Astrocyte (in vitro differentiated cells and primary cell): ENCODE measurements around the gene SNCAIP. TPM values are rescaled to one million over a fixed set of nuclear protein-coding genes. Genes with fewer than 3 reads are reported as not detected.

Source experiments
- DNase-seq: peaks from one replicate; pipeline ENCODE4 v3.0.0-alpha.2; 2010; ENCODE audit warnings: low read depth
- FAIRE-seq: peaks from 2 replicates; lab custom pipeline; 2011; peaks lifted over from hg19 to GRCh38; lab: Jason Lieb, UNC
- H2AFZ ChIP-seq: 2 replicates; pipeline ENCODE4 v1.6.0; 2012; ENCODE audit warnings: low read depth, low read length, inconsistent platforms
- H3K27ac ChIP-seq: 2 replicates; pipeline ENCODE4 v1.5.1; 2011; ENCODE audit warnings: low read depth, low read length, inconsistent platforms
- H3K27me3 ChIP-seq: 2 replicates; pipeline ENCODE4 v1.6.0; 2011; ENCODE audit warnings: low read length, inconsistent platforms; ENCODE audit not compliant: insufficient read depth
- H3K36me3 ChIP-seq: 2 replicates; pipeline ENCODE4 v1.5.1; 2011; ENCODE audit warnings: low read length, inconsistent platforms; ENCODE audit not compliant: insufficient read depth
- H3K4me1 ChIP-seq: 2 replicates; pipeline ENCODE4 v1.5.1; 2011; ENCODE audit warnings: low read length, inconsistent platforms; ENCODE audit not compliant: insufficient read depth
- H3K4me2 ChIP-seq: 2 replicates; pipeline ENCODE4 v1.6.0; 2012; ENCODE audit warnings: low read length, inconsistent platforms
- H3K4me3 ChIP-seq: 2 replicates; pipeline ENCODE4 v1.5.1; 2011; ENCODE audit warnings: low read depth, mild to moderate bottlenecking, low read length, inconsistent platforms; ENCODE audit not compliant: insufficient read depth
- H3K79me2 ChIP-seq: 2 replicates; pipeline ENCODE4 v1.6.0; 2012; ENCODE audit warnings: mild to moderate bottlenecking, low read length, inconsistent platforms; ENCODE audit not compliant: insufficient read depth
- H3K9ac ChIP-seq: 2 replicates; pipeline ENCODE4 v1.6.0; 2012; ENCODE audit warnings: mild to moderate bottlenecking, low read length, inconsistent platforms
- H3K9me3 ChIP-seq: 2 replicates; pipeline ENCODE4 v1.5.1; 2012; ENCODE audit warnings: low read depth, mild to moderate bottlenecking, low read length, inconsistent platforms; ENCODE audit not compliant: insufficient read depth
- H4K20me1 ChIP-seq: 2 replicates; pipeline ENCODE4 v1.6.0; 2012; ENCODE audit warnings: low read length, inconsistent platforms; ENCODE audit not compliant: insufficient read depth
- H3K27ac Mint-ChIP-seq: one replicate; pipeline ENCODE4 v1.8.0; 2021; ENCODE audit warnings: mild to moderate bottlenecking, mixed read lengths; ENCODE audit not compliant: unreplicated experiment
- H3K27me3 Mint-ChIP-seq: one replicate; pipeline ENCODE4 v1.8.0; 2021; ENCODE audit warnings: low read depth, mixed read lengths; ENCODE audit not compliant: unreplicated experiment
- H3K36me3 Mint-ChIP-seq: one replicate; pipeline ENCODE4 v1.8.0; 2021; ENCODE audit warnings: low read depth, mixed read lengths; ENCODE audit not compliant: unreplicated experiment
- H3K4me1 Mint-ChIP-seq: one replicate; pipeline ENCODE4 v1.8.0; 2021; ENCODE audit warnings: low read depth, mixed read lengths; ENCODE audit not compliant: unreplicated experiment
- H3K4me3 Mint-ChIP-seq: one replicate; pipeline ENCODE4 v1.8.0; 2021; ENCODE audit warnings: mild to moderate bottlenecking, moderate library complexity, mixed read lengths; ENCODE audit not compliant: unreplicated experiment
- H3K9me3 Mint-ChIP-seq: one replicate; pipeline ENCODE4 v1.8.0; 2021; ENCODE audit warnings: mild to moderate bottlenecking, mixed read lengths; ENCODE audit not compliant: unreplicated experiment
- EZH2 ChIP-seq: IDR thresholded peaks from 2 replicates; pipeline ENCODE4 v1.6.1; 2012; ENCODE audit warnings: mild to moderate bottlenecking, low read length, inconsistent platforms; ENCODE audit not compliant: insufficient read depth
- total RNA-seq: library from RNA; stranded (reverse); gene quantifications from 2 replicates; pipeline ENCODE4 v1.2.1, GENCODE V29; 2021
- TF ChIP-seq, protein P1 (sequence below): IDR thresholded peaks from 2 replicates; pipeline ENCODE4 v1.5.1; 2011; ENCODE audit warnings: low read depth, mild to moderate bottlenecking, inconsistent platforms, low read length, moderate library complexity; ENCODE audit not compliant: insufficient read depth

The SNCAIP gene
- total RNA-seq, 1 donor from 2014 or later, result 1.7 TPM

DNA sequence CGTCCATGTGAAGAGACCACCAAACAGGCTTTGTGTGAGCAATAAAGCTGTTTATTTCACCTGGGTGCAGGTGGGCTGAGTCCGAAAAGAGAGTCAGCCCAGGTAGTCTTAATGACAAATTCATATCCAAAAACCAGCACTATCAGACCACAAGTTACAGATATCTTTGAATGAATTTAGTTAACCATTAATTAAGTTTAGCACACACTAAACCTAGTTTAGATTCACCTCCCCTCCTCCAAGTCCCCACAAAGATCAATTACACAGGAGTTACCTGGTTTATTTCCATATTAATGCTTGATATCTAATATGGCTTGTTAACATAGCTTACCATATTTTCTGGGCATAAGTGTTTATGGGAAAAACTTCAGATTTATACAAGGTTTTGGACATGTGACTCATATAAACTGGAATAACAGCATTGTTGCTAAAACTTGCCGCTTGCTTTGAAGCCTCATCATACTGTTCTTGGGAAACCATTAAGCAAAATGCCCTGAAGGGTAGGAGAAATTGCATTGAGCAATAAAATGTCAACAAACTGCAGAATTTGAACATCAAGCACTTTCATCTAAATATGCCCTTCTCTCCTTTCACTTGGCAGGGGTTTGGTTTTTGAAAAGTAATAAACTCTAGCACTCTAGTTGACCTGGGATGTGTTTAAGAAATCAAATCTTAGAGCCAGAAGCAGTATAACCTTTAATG lies 166.9 kb downstream of the SNCAIP start:
- Mint-ChIP-seq H3K4me3 (no peak overlapping the region), H3K27ac (no peak overlapping the region), H3K27me3 (peaks cover 4% of the 10 kb centered on the region), H3K9me3 (no peaks in the 10 kb centered on the region), H3K36me3 (no peaks in the 10 kb centered on the region), H3K4me1 (no peaks in the 10 kb centered on the region)
- H3K4me1 ChIP-seq, result no peaks in the 10 kb centered on the region
- no peak overlapping the region for H3K4me3 ChIP-seq
- TF ChIP-seq EZH2, result no peak
- TF ChIP-seq, protein P1, sequence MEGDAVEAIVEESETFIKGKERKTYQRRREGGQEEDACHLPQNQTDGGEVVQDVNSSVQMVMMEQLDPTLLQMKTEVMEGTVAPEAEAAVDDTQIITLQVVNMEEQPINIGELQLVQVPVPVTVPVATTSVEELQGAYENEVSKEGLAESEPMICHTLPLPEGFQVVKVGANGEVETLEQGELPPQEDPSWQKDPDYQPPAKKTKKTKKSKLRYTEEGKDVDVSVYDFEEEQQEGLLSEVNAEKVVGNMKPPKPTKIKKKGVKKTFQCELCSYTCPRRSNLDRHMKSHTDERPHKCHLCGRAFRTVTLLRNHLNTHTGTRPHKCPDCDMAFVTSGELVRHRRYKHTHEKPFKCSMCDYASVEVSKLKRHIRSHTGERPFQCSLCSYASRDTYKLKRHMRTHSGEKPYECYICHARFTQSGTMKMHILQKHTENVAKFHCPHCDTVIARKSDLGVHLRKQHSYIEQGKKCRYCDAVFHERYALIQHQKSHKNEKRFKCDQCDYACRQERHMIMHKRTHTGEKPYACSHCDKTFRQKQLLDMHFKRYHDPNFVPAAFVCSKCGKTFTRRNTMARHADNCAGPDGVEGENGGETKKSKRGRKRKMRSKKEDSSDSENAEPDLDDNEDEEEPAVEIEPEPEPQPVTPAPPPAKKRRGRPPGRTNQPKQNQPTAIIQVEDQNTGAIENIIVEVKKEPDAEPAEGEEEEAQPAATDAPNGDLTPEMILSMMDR, result no peak
- H3K9ac ChIP-seq, result no peak overlapping the region
- H4K20me1 ChIP-seq, result no peaks in the 10 kb centered on the region
- H3K36me3 ChIP-seq, result no peaks in the 10 kb centered on the region
- FAIRE-seq (no peak), DNase-seq (no peak)
- no peaks in the 10 kb centered on the region for H3K9me3 ChIP-seq
- no peak overlapping the region for H3K4me2 ChIP-seq
- no peaks in the 10 kb centered on the region for H3K27me3 ChIP-seq
- no peak overlapping the region for H2AFZ ChIP-seq
- no peaks in the 10 kb centered on the region for H3K79me2 ChIP-seq
- no peak overlapping the region for H3K27ac ChIP-seq

DNA sequence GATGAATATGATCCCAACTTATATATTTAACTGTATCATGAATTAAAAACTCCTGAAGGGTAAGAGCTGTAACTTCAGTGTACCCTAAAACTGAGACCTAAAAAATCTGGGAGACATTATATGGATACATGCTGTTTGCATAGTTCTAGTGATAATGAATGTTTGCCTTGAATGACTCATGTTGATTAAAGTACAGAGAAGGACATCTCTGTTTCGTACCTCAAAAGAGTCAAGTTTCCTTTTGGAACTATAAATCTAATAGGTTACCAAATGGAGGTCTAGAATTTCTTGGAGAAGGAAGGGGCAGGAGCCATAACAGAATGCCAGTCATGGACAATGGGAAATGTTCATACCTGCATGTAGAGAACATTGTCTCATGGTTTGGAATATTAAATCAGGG lies 168.1 kb downstream of the SNCAIP start:
- no peaks in the 10 kb centered on the region for H3K36me3 Mint-ChIP-seq
- Histone ChIP-seq H3K36me3 (no peaks in the 10 kb centered on the region), H3K9ac (no peak overlapping the region), H2AFZ (no peak overlapping the region), H3K27ac (no peak overlapping the region), H3K79me2 (no peaks in the 10 kb centered on the region), H3K4me1 (no peaks in the 10 kb centered on the region), H3K27me3 (no peaks in the 10 kb centered on the region), H3K9me3 (no peaks in the 10 kb centered on the region), H3K4me2 (no peak overlapping the region), H4K20me1 (no peaks in the 10 kb centered on the region), H3K4me3 (no peak overlapping the region)
- H3K4me1 Mint-ChIP-seq, result no peaks in the 10 kb centered on the region
- DNase-seq (no peak), FAIRE-seq (no peak)
- H3K27me3 Mint-ChIP-seq, result peaks cover 4% of the 10 kb centered on the region
- TF ChIP-seq, protein P1, result no peak
- TF ChIP-seq EZH2, result no peak
- H3K27ac Mint-ChIP-seq, result no peak overlapping the region
- no peaks in the 10 kb centered on the region for H3K9me3 Mint-ChIP-seq
- no peak overlapping the region for H3K4me3 Mint-ChIP-seq

DNA sequence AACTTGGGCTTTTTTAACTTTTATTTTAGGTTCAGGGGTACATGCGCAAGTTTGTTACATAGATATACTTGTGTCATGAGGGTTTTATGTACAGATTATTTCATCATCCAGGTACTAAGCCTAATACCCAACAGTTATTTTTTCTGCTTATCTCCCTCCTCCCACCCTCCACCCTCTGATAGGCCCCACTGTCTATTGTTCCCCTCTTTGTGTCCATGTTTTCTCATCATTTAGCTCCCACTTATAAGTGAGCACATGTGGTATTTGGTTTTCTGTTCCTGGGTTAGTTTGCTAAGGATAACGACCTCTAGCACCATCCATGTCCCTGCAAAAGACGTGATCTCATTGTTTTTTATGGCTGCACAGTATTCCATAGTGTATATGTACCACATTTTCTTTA lies 172.1 kb downstream of the SNCAIP start:
- DNase-seq (no peak), FAIRE-seq (no peak)
- Histone ChIP-seq H3K4me3 (no peak overlapping the region), H3K27me3 (no peaks in the 10 kb centered on the region), H3K79me2 (no peaks in the 10 kb centered on the region), H3K9me3 (no peaks in the 10 kb centered on the region), H3K4me2 (no peak overlapping the region), H3K9ac (no peak overlapping the region), H3K36me3 (no peaks in the 10 kb centered on the region), H3K27ac (no peak overlapping the region), H3K4me1 (no peaks in the 10 kb centered on the region), H4K20me1 (no peaks in the 10 kb centered on the region), H2AFZ (no peak overlapping the region)
- H3K9me3 Mint-ChIP-seq, result no peaks in the 10 kb centered on the region
- no peaks in the 10 kb centered on the region for H3K4me1 Mint-ChIP-seq
- no peak overlapping the region for H3K27ac Mint-ChIP-seq
- H3K4me3 Mint-ChIP-seq, result no peak overlapping the region
- H3K36me3 Mint-ChIP-seq, result no peaks in the 10 kb centered on the region
- TF ChIP-seq, protein P1, result no peak
- no peak for TF ChIP-seq EZH2
- peaks cover 2% of the 10 kb centered on the region for H3K27me3 Mint-ChIP-seq
